Keratinocyte (primary cell): ENCODE results near the gene GRN. TPM values are rescaled to one million over a fixed set of nuclear protein-coding genes. Genes with fewer than 3 reads are reported as not detected.

ENCODE experiments used
- DNase-seq: peaks from one replicate; pipeline ENCODE4 v3.0.0-alpha.2; 2011; ENCODE audit warnings: low read depth, missing footprints, low spot score
- FAIRE-seq: peaks from 2 replicates; lab custom pipeline; 2011; peaks lifted over from hg19 to GRCh38; lab: Jason Lieb, UNC
- H2AFZ ChIP-seq: 2 replicates; pipeline ENCODE4 v1.6.0; 2012; ENCODE audit warnings: low read length, control low read depth, inconsistent platforms; ENCODE audit not compliant: control insufficient read depth
- H3K27ac ChIP-seq: 2 replicates; pipeline ENCODE4 v1.5.1; 2011; ENCODE audit warnings: low read length; ENCODE audit not compliant: control insufficient read depth, insufficient read depth
- H3K27me3 ChIP-seq: 3 replicates; pipeline ENCODE4 v1.6.0; 2011; ENCODE audit warnings: low read length; ENCODE audit not compliant: control insufficient read depth, insufficient read depth; ENCODE audit errors: extremely low read depth
- H3K36me3 ChIP-seq, 2 experiments: 2 replicates in 1 of 2; 3 replicates in 1 of 2; pipeline ENCODE4 v1.5.1; 2011; ENCODE audit warnings: low read length in 2 of 2, mild to moderate bottlenecking in 1 of 2; ENCODE audit not compliant: control insufficient read depth in 2 of 2, insufficient read depth in 2 of 2; ENCODE audit errors: extremely low read depth in 1 of 2
- H3K4me1 ChIP-seq: 3 replicates; pipeline ENCODE4 v1.5.1; 2011; ENCODE audit warnings: low read length; ENCODE audit not compliant: control insufficient read depth, insufficient read depth; ENCODE audit errors: extremely low read depth
- H3K4me2 ChIP-seq: 3 replicates; pipeline ENCODE4 v1.6.0; 2011; ENCODE audit warnings: low read depth, low read length; ENCODE audit not compliant: control insufficient read depth, insufficient read depth; ENCODE audit errors: extremely low read depth
- H3K4me3 ChIP-seq, 3 experiments: fragments of 200-600 bp in 1 of 3; sonication (generic) in 1 of 3; 2 replicates in 2 of 3; 3 replicates in 1 of 3; pipeline ENCODE4 v1.5.1; 2011 to 2016; ENCODE audit warnings: low read length in 3 of 3, mild to moderate bottlenecking in 3 of 3, control low read depth in 2 of 3, inconsistent platforms in 1 of 3, low read depth in 1 of 3, mixed read lengths in 1 of 3, mixed run types in 1 of 3, moderate library complexity in 1 of 3; ENCODE audit not compliant: control insufficient read depth in 2 of 3, insufficient read depth in 2 of 3; ENCODE audit errors: extremely low read depth in 1 of 3
- H3K79me2 ChIP-seq: 2 replicates; pipeline ENCODE4 v1.6.0; 2012; ENCODE audit warnings: low read length; ENCODE audit not compliant: control insufficient read depth, insufficient read depth
- H3K9ac ChIP-seq: 3 replicates; pipeline ENCODE4 v1.6.0; 2011; ENCODE audit warnings: low read length; ENCODE audit not compliant: control insufficient read depth, insufficient read depth; ENCODE audit errors: extremely low read depth
- H3K9me1 ChIP-seq: 3 replicates; pipeline ENCODE4 v1.6.0; 2011; ENCODE audit warnings: low read length; ENCODE audit not compliant: control insufficient read depth, insufficient read depth; ENCODE audit errors: extremely low read depth
- H3K9me3 ChIP-seq: 2 replicates; pipeline ENCODE4 v1.5.1; 2012; ENCODE audit warnings: low read depth, low read length; ENCODE audit not compliant: control insufficient read depth
- H4K20me1 ChIP-seq: 3 replicates; pipeline ENCODE4 v1.6.0; 2011; ENCODE audit warnings: low read length; ENCODE audit not compliant: control insufficient read depth, insufficient read depth; ENCODE audit errors: extremely low read depth
- CTCF ChIP-seq, 3 experiments: IDR thresholded peaks in 1 of 3; conservative IDR thresholded peaks in 1 of 3; optimal IDR thresholded peaks in 1 of 3; 2 replicates in 2 of 3; 3 replicates in 1 of 3; pipeline versions ENCODE3 to v1.5.1; 2011; ENCODE audit warnings: low read length in 3 of 3, mild to moderate bottlenecking in 3 of 3, moderate library complexity in 2 of 3, control low read depth in 1 of 3, inconsistent platforms in 1 of 3; ENCODE audit not compliant: insufficient read depth in 2 of 3; ENCODE audit errors: extremely low read depth in 1 of 3
- EZH2 ChIP-seq: IDR thresholded peaks from one replicate; pipeline ENCODE4 v1.6.1; 2012; ENCODE audit warnings: inconsistent platforms, mild to moderate bottlenecking, low read length, moderate library complexity
- dilution Hi-C: fragments of 300-500 bp; cut with MboI; formaldehyde crosslinking; loops from one replicate; pipeline ENCODE4 v1.7.0; 2020; ENCODE audit warnings: low sequenced_read_pairs; ENCODE audit not compliant: extremely low pct_ligation_motif_present
- polyA plus RNA-seq, 5 experiments: library from polyadenylated mRNA; depleted of rRNA in 3 of 5; stranded (reverse) in 3 of 5; stranded (forward) in 1 of 5; unstranded in 1 of 5; fragments of >200 nt; gene quantifications; 1 replicate in 1 of 5; 2 replicates in 3 of 5; 3 replicates in 1 of 5; pipeline versions ENCODE4 v1.2.1 to v1.2.3, GENCODE V29; 2011 to 2012; ENCODE audit warnings: missing spikeins in 2 of 5, low read depth in 1 of 5, low replicate concordance in 1 of 5

GRN gene
- polyA plus RNA-seq, 1 donor (not counting 4 experiments of a cell fraction or from before 2014, with no cell fraction given): 179 TPM

- Histone ChIP-seq H3K9ac (no peak overlapping the region), H3K27ac (no peak overlapping the region), H3K9me1 (no peaks in the 10 kb centered on the region), H3K9me3 (no peaks in the 10 kb centered on the region), H3K4me1 (no peaks in the 10 kb centered on the region), H3K36me3 (peaks cover 21 to 35% of the 10 kb centered on the region in 2 experiments), H3K27me3 (no peaks in the 10 kb centered on the region), H3K4me2 (no peak overlapping the region), H3K4me3 (no peak overlapping the region), H2AFZ (no peak overlapping the region), H3K79me2 (no peaks in the 10 kb centered on the region), H4K20me1 (no peaks in the 10 kb centered on the region)
- TF ChIP-seq CTCF (optimal IDR thresholded peaks at IDR 0.05 in 1 of 3, IDR thresholded peaks at IDR 0.05 in 1 of 3, conservative IDR thresholded peaks at IDR 0.05 in 1 of 3; ENCODE audit: extremely low read depth in 1 of 3, insufficient read depth in 2 of 3, low read length in 3 of 3) (no peak), EZH2 (no peak)
- FAIRE-seq: no peak
- no peak for DNase-seq
- dilution Hi-C loops: no loop called here
Observed at GRCh38 chr17:44396946-44397345, 51.8 kb downstream of the GRN start.

- H3K27ac ChIP-seq: no peak overlapping the region
- no peaks in the 10 kb centered on the region for H3K27me3 ChIP-seq
- H4K20me1 ChIP-seq: no peaks in the 10 kb centered on the region
- no peak overlapping the region for H3K4me3 ChIP-seq
- H3K4me2 ChIP-seq: no peak overlapping the region
- H3K4me1 ChIP-seq: no peaks in the 10 kb centered on the region
- TF ChIP-seq EZH2: no peak
- no peak for TF ChIP-seq CTCF (optimal IDR thresholded peaks at IDR 0.05 in 1 of 3, IDR thresholded peaks at IDR 0.05 in 1 of 3, conservative IDR thresholded peaks at IDR 0.05 in 1 of 3; ENCODE audit: extremely low read depth in 1 of 3, insufficient read depth in 2 of 3, low read length in 3 of 3)
- H3K9ac ChIP-seq: no peak overlapping the region
- H3K9me3 ChIP-seq: no peaks in the 10 kb centered on the region
- H2AFZ ChIP-seq: no peak overlapping the region
- H3K9me1 ChIP-seq: no peaks in the 10 kb centered on the region
- FAIRE-seq (no peak), DNase-seq (no peak)
- H3K36me3 ChIP-seq: peaks cover 22 to 35% of the 10 kb centered on the region in 2 experiments
- dilution Hi-C loops: no loop called here
- H3K79me2 ChIP-seq: no peaks in the 10 kb centered on the region
Observed at GRCh38 chr17:44397479-44398440, 52.7 kb downstream of the GRN start.
